GM12874 (cell line): ENCODE results near the gene PPIL1.

Experiments used
- TF ChIP-seq, protein P1 (sequence below): IDR thresholded peaks from 2 replicates; pipeline ENCODE4 v1.5.1; 2011; ENCODE audit warnings: low read depth, mild to moderate bottlenecking, control low read depth, low read length, moderate library complexity; ENCODE audit not compliant: insufficient read depth

PPIL1 gene

DNA sequence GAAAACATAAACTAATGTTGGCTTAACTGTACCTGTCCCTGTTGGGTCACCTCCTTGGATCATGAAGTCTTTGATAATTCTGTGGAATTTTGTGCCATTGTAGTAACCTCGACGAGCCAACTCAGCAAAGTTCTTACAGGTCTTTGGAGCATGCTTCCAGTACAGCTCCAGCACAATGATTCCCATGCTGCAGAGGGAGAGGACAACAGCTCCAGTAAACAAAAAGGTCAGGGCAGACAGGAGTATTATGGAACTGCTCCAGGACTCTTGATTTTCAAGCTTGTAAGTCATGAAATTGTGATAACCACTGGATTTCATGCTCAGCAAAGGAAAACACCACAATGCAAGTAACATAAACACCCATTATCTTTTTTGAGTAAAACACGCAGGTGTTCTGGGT is 2.9 kb downstream of the PPIL1 start:
- TF ChIP-seq, protein P1, sequence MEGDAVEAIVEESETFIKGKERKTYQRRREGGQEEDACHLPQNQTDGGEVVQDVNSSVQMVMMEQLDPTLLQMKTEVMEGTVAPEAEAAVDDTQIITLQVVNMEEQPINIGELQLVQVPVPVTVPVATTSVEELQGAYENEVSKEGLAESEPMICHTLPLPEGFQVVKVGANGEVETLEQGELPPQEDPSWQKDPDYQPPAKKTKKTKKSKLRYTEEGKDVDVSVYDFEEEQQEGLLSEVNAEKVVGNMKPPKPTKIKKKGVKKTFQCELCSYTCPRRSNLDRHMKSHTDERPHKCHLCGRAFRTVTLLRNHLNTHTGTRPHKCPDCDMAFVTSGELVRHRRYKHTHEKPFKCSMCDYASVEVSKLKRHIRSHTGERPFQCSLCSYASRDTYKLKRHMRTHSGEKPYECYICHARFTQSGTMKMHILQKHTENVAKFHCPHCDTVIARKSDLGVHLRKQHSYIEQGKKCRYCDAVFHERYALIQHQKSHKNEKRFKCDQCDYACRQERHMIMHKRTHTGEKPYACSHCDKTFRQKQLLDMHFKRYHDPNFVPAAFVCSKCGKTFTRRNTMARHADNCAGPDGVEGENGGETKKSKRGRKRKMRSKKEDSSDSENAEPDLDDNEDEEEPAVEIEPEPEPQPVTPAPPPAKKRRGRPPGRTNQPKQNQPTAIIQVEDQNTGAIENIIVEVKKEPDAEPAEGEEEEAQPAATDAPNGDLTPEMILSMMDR, result no peak

DNA sequence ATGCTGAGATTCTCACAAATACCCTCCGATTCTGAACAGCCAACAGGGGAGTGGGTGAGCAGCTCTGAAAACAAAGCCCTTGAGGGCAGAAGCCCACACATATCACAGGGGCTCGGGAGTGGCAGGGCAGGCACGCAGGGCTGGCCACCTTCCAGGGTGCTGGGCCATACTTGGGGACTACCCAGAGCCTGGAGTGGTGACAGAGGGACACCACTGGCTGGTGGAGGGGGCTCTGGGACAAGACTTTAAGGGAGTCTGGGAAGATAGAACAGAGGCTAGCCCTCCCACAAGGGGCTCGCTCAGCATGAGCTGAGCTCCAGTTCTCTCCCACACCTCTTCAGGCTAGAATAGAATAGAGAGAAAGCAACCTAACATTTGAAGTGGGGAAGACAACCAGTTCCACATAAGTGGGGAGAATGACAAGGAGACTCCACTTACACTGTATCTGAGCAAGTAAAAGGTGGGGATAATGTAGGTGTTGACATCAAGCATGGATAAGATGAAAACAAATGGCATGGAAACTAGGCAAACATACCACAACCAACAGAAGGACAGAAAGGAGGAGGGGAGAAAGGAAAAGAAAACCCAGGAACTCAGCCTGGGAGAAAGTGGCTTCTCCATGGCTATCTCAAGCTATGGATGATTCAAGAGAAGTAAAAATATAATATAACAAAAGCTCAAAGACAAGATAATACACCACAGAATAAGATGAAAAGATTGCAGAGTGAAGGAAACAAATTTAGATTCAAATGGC is 7.0 kb downstream of the PPIL1 start:
- TF ChIP-seq, protein P1, result no peak

DNA sequence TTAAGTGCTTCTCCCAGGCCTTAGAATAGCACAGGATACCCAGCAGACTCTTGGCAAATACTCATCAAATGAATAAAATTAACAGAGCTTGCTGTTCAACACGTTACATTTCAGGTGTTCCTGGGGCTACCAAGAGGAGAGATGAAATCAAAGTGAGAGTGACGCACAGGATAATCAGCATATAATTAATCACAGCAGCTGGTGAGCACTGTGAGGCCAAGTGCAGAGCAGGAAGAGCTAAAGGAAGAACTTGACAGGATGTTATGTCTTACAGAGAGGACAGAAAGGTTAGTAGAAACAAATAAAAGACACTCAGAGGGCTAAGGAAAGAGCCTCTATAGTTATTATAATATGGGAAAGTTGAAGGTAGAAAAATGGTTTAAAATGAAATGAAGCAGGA is 8.8 kb downstream of the PPIL1 start:
- TF ChIP-seq, protein P1, result no peak

DNA sequence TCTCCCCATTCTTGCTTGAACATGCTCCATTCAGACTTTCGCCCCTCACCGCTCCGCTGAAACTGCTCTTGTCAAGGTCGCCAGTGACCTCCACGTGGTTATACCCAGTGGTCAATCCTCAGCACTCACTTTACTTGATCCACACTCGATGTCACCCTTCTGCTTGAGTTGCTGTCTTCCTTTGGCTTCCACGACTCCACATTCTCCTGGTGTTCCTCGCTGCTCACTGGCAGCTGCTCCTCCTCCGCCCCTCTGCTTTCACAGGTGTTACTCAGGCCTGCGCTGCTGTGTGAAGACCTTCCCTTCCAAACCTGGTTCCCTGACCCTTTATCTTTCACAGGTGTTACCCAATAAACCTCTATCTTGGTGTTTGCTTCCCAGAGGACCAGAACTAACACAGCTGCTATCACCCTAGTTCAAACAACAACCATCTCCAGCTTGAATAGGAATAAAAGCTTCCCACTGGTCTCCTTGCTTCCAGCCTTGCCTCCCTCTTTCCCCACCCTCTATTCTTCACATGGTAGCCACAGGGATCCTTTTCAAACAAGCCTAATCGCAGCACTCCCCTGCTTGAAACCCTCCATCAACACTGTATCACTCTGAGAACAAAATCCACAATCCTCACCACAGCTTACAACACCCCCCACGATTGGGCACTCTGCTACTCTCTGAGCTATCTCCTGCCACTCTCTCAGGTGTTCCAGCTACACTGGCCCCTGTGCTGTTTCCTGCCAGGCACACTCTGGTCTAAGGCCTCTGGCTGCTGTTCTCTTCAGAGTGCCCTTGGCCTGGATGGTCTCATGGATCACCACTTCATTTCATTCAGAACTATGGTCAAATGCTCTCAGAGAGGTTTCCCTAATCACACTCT is 10.7 kb downstream of the PPIL1 start:
- TF ChIP-seq, protein P1, result no peak

DNA sequence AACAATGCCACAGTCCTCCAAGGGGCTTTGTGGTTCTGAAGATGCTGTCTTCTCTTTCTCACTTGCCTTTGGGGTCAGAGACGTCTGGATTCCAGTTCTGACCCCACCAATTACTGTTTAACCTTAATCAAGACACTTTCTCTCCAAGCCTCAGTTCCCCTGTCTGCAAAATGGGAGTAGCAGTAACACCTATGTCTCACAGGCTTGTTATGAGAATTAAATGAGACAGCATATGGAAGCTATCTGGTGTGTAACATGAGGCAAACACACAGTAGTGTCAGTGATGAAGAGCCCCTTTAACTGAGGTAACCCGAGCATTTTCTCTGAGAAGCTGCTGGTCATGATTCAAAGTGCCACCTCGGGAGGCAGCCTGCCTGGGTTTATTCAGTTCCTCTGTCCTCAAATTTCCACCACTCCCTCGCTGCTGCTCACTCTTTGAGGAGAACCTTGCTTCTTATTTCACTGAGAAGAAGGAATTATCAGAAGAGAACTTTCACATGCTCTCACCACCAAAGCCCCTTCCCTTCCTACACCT is 11.7 kb downstream of the PPIL1 start:
- TF ChIP-seq, protein P1, result no peak

DNA sequence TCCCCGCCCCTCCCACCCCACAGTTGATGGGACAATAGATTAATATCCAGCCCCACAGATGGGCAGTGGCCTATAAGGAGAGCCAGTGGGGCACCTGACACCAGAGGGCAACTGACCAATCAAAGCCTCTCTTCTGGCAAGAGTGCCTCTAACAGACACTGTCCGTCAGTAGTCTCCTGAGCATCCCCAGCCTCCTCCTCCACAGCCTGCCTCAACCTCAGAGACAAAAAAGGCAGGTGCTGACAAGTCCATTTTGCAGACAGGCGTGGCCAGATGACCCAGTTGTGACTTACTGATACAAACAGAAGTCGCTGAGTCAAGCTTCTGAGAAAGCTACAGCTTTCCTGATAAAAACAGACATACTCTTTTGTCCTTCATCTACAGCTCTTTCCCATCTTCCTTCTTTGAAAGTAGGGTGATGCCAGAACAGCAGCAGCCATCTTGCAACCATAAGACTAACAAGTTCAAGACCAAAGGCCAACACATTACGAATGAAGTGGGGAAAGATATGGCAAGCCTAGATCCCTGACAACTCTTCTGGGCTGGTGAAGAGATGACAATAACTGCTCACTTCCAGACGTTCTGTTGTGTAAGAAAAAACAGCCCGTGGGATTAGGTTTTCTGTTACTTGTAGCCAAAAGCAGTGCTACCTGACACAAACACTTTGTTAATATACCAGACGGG is 12.3 kb downstream of the PPIL1 start:
- TF ChIP-seq, protein P1, result no peak

DNA sequence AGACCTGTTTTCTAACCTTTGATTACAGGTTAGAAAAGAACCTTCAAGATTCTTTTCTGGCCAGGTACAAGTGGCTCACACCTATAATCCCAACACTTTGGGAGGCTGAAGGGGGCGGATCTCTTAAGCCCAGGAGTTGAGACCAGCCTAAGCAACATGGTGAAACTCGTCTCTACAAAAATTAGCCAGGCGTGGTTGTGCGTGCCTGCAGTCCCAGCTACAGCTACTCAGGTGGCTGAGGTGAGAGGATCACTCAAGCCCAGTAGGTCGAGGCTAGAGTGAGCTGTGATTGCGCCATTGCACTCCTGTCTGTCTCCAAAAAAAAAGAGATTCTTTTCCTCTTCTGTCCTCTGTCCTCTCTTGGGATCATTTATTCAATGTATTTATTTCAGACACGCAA is 14.5 kb downstream of the PPIL1 start:
- TF ChIP-seq, protein P1, result no peak
